ENCODE data around the gene ZNF420. TPM values are rescaled to one million over a fixed set of nuclear protein-coding genes. Genes with fewer than 3 reads are reported as not detected.

ZNF420 gene
- total and polyA plus RNA-seq, 2 of the 13 experiments (the other 11 are each of a cell fraction or from before 2014, with no cell fraction given): 1.4 to 6.6 TPM

DNA sequence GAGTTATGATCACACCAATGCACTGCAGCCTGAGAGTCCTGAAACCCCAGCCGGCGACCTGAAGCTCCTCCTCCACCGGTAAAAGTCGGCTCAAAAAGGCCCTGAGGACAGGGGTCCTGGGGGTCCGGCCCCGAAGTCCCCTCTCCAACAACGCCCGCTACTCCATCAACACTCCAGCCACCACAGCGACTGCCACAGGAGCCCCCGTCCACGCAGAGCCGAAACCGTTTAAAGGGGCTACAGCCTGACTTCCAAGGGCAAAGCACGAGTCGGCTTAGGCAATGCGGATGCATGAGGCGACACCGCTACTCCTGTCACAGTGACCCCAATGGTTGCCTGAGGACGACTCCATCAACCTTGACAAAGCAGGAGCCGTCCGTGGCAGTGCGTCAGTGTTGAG, 22.9 kb upstream of the ZNF420 start (continued):
- TF ChIP-seq ZNF670 (CRISPR knock-in tag; IDR thresholded peaks at IDR 0.05; ENCODE audit: borderline replicate concordance) (no peak), ZNF747 (CRISPR knock-in tag; IDR thresholded peaks at IDR 0.05; ENCODE audit: borderline replicate concordance) (no peak), ZNF788 (CRISPR knock-in tag; IDR thresholded peaks at IDR 0.05; ENCODE audit: borderline replicate concordance) (no peak), AFF4 (CRISPR knock-in tag; IDR thresholded peaks at IDR 0.05) (no peak), ZNF570 (CRISPR knock-in tag; IDR thresholded peaks at IDR 0.05; ENCODE audit: borderline replicate concordance) (no peak), TRIM24 (CRISPR knock-in tag; IDR thresholded peaks at IDR 0.05) (no peak), HNRNPLL (IDR thresholded peaks at IDR 0.05; ENCODE audit: low read depth, low read length, poor library complexity, severe bottlenecking) (no peak)

DNA sequence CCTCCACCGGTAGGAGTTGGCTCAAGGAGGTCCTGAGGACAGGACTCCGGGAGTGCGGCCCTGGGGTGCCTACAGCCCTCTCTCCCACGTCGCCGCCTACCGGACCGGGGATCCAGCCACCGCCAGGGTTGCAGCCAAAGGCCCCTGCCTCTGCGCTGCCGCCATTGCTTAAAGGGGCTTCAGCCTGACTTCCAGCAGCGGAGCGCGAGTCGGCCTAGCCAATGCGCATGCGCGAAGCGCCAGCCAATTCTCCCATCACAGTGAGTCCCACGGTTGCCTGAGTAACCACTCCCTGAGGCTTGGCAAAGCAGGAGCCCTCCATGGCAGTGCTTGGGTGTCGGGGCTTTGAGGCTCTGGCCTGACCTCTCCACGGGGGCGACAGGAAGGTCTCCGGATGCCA, 21.5 kb upstream of the ZNF420 start:
- intact Hi-C loops (cut with micrococcal nuclease; ENCODE audit: unreplicated experiment): no loop called here
- H3K9ac ChIP-seq (ENCODE audit: insufficient read depth, low read depth, low read length): no peak overlapping the region
- H2AFZ ChIP-seq (ENCODE audit: low read length): no peak overlapping the region
- ATAC-seq (no peak), DNase-seq (ENCODE audit: low spot score) (no peak), FAIRE-seq (no peak)
- CTCF ChIA-PET (ENCODE audit: low intra/inter-chr PET ratio, low total read pairs): no interaction called here
- no peaks in the 10 kb centered on the region for H3K4me1 ChIP-seq (ENCODE audit: insufficient read depth, low read length)
- WGBS (ENCODE audit: low lambda C conversion rate): 77% methylated on average over 10 of the region's 24 CpGs
- H3K9me3 ChIP-seq (ENCODE audit: low read length): peaks cover 80% of the 10 kb centered on the region
- no TSS peak for BruUV-seq (replicated peaks)
- no peaks in the 10 kb centered on the region for H4K20me1 ChIP-seq (ENCODE audit: insufficient read depth, low read length)
- no peaks in the 10 kb centered on the region for H3K27me3 ChIP-seq (ENCODE audit: control insufficient read depth in 1 of 2, insufficient read depth in 2 of 2, low read length in 2 of 2)
- in situ Hi-C loops (cut with HindIII; ENCODE audit: extremely low pct_ligation_motif_present, low pct_unique_long_range_greater_than_20kb): no loop called here
- H3K4me3 ChIP-seq (replicated peaks in 1 of 3; ENCODE audit: insufficient read depth in 1 of 3, low read depth in 2 of 3, low read length in 3 of 3): no peak overlapping the region
- no peaks in the 10 kb centered on the region for H3K36me3 ChIP-seq (replicated peaks in 1 of 2; ENCODE audit: control insufficient read depth in 1 of 2, insufficient read depth in 2 of 2, low read length in 2 of 2)
- H3K27ac ChIP-seq (ENCODE audit: extremely low read length, insufficient read depth, low read length): no peak overlapping the region
- POLR2A ChIA-PET: no interaction called here
- TF ChIP-seq ZSCAN12 (CRISPR knock-in tag; IDR thresholded peaks at IDR 0.05): no peak
- TF ChIP-seq DRAP1 (CRISPR knock-in tag; IDR thresholded peaks at IDR 0.05): no peak
- no peak for TF ChIP-seq XBP1 (CRISPR knock-in tag; IDR thresholded peaks at IDR 0.05)
- TF ChIP-seq, protein P1, sequence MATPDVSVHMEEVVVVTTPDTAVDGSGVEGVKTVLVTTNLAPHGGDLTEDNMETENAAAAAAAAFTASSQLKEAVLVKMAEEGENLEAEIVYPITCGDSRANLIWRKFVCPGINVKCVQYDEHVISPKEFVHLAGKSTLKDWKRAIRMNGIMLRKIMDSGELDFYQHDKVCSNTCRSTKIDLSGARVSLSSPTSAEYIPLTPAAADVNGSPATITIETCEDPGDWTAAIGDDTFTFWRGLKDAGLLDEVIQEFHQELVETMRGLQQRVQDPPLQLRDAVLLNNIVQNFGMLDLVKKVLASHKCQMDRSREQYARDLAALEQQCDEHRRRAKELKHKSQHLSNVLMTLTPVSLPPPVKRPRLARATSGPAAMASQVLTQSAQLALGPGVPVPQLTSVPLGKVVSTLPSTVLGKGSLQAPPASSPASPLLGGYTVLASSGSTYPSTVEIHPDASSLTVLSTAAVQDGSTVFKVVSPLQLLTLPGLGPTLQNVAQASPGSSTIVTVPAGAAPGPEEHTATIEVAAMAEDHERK (CRISPR knock-in tag; IDR thresholded peaks at IDR 0.05; ENCODE audit: low read depth): no peak
- TF ChIP-seq ZNF790 (CRISPR knock-in tag; IDR thresholded peaks at IDR 0.05; ENCODE audit: borderline replicate concordance): no peak
- TF ChIP-seq HNF4A (CRISPR knock-in tag; IDR thresholded peaks at IDR 0.05): no peak
- TF ChIP-seq SSRP1 (CRISPR knock-in tag; IDR thresholded peaks at IDR 0.05): no peak
- no peaks in the 10 kb centered on the region for H3K79me2 ChIP-seq (ENCODE audit: insufficient read depth, low read length)
- H3K4me2 ChIP-seq (ENCODE audit: low read depth, low read length): no peak overlapping the region

Measured in HepG2 (cell line).